DMS114 treated with DMSO at 0.1 percent for 48 hours (cell line): Measurements from ENCODE around the gene CTDP1.
"Not testable (repeated sequence)": the region's sequence is repeated elsewhere in the genome, so short reads cannot be mapped to it uniquely, and the experiment has no call there.

Source experiments
- DNase-seq: peaks from one replicate; lab custom pipeline; 2025; ENCODE audit not compliant: unreplicated experiment; lab: John Stamatoyannopoulos, UW

CTDP1 gene

DNA sequence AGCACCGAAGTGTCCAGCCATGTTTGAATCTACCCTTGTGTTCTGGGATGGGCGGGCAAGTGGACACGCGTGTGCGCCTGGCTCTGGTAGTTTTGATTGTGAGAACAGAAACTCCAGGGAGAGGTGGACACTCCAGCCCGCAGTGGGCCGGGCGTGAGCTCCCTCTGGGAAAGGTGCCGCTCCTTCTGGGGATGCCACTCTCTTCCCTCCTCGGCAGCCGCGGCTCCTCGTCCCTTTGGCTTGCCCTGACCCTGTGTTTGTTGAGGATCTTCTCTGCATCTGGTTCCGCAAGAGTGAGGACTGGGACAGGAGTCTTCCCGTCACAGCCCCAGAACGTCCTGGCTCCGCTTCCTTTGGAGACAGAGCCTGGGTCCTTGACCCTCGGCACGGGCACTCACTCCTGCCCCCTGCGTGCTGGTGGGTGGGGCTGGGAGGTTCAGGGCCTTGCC is 1.3 kb downstream of the CTDP1 start:
- no peak for DNase-seq

GRCh38 chr18:79681484-79682387 is 2.1 kb downstream of the CTDP1 start:
- DNase-seq, result no peak

DNA sequence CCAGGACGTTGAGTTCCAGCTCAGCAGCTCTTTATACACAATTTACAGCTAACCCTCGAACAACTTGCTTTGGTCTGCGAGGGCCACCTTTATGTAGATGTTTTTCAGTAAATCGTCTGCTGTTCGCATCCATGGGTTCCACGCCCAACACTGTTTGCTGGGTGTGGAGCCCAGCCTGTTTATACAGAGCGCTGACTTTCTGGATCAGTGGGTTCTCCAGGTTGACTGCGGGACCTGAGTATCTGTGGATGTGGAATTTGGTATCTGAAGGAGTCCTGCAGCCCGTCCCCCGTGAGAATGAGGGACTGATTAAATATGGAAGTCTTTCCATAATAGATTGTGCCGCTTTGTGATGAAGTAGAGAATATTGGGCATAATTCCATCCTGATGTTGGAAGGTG is 2.9 kb downstream of the CTDP1 start:
- DNase-seq, result no peak

- no peak for DNase-seq
Observed at GRCh38 chr18:79682894-79683625, 3.5 kb downstream of the CTDP1 start.

DNA sequence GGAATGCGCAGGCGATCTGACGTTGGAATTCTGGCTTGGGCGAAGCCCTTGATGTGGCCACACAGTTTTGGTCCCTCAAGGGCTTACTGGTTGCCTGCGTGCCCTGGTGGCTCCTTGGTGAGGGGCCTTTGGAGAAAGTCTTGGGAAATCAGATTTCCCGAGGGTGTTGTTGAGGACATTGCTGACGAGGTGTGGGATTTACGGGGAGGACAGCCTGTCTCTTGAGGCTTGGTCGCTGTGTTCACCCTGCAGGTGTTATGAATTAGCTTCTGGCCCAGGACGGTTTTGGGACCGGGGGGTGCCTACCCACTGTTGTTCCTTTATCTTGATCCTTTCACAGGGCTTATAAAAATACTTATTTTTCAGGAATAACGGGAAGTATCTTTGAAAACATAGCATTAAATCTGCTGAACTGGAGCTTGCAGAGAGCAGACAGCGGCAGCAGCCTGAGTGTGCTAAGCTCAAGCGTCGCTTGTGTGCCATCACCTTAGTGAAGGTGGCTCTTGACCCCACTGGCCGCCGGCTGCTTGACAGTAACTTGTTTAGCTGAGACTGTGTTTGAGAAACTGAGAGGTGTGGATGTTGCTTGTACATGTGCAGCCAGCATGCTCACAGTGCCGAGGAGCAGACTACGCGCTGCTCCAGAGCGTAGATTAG is 4.2 kb downstream of the CTDP1 start:
- DNase-seq, result no peak

- no peak for DNase-seq
Observed at GRCh38 chr18:79684283-79684631, 4.7 kb downstream of the CTDP1 start.

GRCh38 chr18:79684787-79685186 is 5.2 kb downstream of the CTDP1 start:
- no peak for DNase-seq

DNA sequence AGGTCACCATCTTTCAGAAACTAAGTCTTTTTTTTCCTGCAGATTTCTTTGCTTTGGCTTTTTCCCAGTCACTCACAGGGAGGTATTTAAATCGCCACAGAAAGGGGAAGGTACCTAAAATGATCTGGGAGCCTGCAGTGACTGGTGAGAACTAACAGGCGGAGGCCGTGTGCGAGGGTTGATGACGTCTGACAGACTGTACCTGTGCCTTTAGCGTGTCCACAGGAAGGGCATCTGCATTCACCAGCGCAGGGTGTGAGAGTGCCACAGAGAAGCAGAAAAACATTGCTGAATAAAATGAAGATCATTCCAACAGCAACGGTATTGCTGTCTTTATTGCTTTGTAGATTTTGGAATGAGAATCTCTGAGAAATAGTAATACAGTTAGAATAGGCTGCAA is 5.7 kb downstream of the CTDP1 start:
- no peak for DNase-seq

DNA sequence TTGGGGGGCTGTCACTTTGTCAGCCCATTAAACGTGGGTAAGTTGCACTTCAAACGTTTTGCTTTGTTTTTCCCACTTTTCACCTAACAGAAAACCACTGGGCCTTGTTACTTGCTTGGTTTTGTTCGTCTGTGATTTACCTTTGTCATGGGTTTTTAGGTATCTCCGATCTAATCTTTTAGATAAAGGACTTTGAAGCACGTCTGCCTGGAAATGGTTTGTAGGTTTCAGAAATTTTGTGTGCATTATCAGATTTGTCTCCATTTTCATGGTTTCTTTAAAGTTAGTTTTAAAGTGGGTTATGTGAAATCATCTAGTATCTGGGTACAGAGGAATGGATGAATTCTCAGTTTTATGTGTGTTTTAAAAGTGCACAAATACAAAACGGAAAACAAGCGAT is 6.4 kb downstream of the CTDP1 start:
- no peak for DNase-seq

DNA sequence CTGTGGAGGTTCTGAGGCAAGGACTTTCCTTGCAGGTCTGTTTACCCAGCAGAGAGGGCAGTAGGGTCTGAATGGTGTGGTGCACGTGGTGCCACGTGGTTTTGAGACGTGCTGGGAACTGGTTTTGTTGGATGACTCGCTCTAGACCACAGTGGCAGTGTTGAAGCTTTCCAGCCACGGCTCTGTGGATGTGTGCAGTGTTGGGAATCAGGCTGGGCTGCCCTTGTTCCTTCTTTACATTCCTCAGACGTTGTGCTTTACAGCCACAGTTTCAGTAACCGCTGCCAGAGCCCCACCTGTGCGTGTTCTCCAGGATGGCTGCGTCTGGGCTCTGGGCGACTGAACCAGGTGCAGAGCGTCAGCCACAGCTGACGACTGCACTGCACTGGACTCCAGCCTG is 8.2 kb downstream of the CTDP1 start:
- DNase-seq, result no peak

GRCh38 chr18:79690071-79690470 is 10.5 kb downstream of the CTDP1 start:
- no peak for DNase-seq

DNA sequence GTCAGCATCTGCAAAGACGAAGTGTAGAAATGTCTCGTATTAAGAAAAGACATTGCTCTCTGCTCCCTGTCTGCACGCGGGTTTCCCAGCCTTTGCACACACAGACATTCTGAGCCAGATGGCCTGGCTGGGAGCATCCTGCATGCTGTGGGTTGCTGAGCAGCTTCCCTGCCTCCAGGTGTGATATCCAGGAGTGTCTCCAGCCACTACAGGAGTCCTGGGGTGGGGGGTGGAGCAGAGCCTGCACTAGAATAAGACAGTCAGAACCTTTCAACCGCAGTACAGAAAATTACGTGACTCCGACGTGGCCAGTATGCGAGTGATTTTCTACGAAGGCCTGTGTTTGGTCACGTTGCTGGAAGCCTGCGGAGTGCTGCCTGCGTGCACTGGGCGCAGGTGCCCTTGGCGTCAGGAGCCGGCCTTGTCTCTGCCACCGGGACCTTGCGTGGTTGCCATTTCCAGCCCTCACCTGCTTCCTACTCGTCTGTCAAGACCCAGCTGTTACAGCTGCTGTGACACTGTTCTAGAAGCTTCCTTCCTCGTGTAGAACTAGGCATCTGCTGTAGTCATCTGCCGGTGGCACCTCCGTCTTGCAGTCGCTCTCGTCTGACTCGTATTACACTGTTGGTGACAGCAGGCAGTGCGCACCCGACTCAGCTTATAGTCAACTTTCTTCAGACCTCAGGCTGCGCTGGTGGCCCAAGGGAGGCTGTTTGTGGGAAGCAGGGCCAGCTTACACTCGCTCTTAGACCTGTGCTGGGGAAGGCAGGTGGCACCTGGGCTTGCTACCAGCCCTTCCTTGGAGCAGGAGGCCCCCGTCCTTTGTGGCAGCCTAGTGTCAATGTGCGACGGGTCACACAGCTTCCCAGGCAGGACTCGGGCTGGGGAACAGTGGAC is 11.2 kb downstream of the CTDP1 start:
- DNase-seq, result no peak

GRCh38 chr18:79692056-79692455 is 12.5 kb downstream of the CTDP1 start:
- no peak for DNase-seq

DNA sequence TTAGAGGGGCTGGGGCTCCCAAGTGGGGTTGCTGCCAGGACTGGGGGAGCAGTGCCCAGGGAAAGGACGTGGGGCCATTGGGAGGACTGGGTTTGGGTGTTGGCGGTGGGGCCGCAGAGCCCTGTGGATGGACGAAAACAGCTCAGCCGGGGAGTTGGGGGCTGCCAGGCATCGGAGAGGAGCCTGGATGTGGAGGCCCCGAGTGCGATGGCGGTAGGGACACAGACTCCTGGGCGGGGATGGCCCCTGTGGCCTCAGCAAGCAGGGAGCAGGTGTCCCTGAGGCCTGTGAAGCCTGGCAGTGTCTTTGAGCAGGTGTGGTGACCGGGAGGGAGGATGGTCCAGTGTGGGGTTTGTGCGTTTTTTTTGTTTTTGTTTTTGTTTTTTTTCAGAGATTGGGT is 13.3 kb downstream of the CTDP1 start:
- no peak for DNase-seq

GRCh38 chr18:79693561-79694205 is 14.1 kb downstream of the CTDP1 start:
- no peak for DNase-seq

- DNase-seq, result not testable (repeated sequence)
Observed at GRCh38 chr18:79694206-79694894, 14.7 kb downstream of the CTDP1 start.

DNA sequence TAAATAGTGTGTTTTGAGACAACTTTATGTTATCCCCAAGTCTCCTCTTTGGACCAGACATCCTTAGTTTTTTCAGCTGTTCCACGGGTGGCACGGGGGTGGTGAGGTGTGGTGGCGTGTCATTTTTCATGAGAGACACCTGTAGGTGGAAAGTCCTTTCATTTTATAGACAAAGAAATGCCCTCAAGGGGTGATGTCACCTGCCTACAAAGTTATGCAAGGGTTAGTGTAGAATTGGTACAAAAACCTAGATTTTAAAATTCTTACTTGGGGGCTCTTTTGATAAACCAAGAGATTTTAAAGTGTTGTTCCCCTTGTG is 15.3 kb downstream of the CTDP1 start:
- no peak for DNase-seq

DNA sequence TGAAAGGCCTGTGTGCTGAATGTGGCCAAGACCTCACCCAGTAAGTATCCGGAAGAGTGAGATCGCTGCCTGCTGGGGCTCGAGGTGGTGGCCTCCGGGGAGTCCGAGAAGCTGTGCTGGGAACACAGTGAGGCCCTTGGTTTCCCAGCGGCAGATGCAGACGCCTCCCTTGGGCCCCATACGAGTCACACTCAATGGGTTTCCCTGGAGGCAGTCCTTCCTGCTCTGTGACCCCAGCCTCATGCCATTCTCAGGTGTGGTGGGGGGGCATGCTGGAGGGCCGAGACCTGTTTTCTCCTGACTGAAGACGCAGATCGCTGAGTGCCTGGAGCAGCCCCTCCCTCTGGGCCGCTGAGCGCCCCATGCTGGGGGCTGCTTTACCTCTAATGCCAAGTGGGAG is 15.7 kb downstream of the CTDP1 start:
- no peak for DNase-seq

GRCh38 chr18:79695856-79696850 is 16.6 kb downstream of the CTDP1 start:
- DNase-seq, result no peak
